Urinary bladder (tissue), 4 donors: ENCODE data around the gene CD151. TPM values are rescaled to one million over a fixed set of nuclear protein-coding genes. Genes with fewer than 3 reads are reported as not detected.

Source experiments
- DNase-seq: peaks from one replicate; pipeline ENCODE4 v3.0.0-alpha.2; 2015; ENCODE audit errors: extremely low spot score
- H3K27ac ChIP-seq: one replicate; pipeline ENCODE4 v1.5.1; 2013; ENCODE audit warnings: low read depth, mild to moderate bottlenecking, moderate library complexity
- H3K36me3 ChIP-seq: one replicate; pipeline ENCODE4 v1.6.1; 2013; ENCODE audit warnings: mild to moderate bottlenecking, moderate library complexity; ENCODE audit not compliant: insufficient read depth
- H3K4me1 ChIP-seq: one replicate; pipeline ENCODE4 v1.6.1; 2013; ENCODE audit warnings: mild to moderate bottlenecking, moderate library complexity; ENCODE audit not compliant: insufficient read depth
- H3K4me3 ChIP-seq: one replicate; pipeline ENCODE4 v1.5.1; 2013; ENCODE audit warnings: low read depth, low read length
- WGBS: extraction: QIAGEN DNeasy Blood & Tissue Kit; methylation state at CpG from one replicate; pipeline ENCODE4 v1.1.7; 2013; 5-methylcytosine and 5-hydroxymethylcytosine counted together
- polyA plus RNA-seq: library from polyadenylated mRNA; stranded (reverse); fragments of 200-250 nt; gene quantifications from one replicate; pipeline ENCODE4 v1.2.3, GENCODE V29; 2013
- total RNA-seq: library from RNA; depleted of rRNA; stranded (reverse); fragments of >200 nt; gene quantifications from one replicate; pipeline ENCODE4 v1.2.3, GENCODE V29; 2014
- donor health status: healthy with polysubstance abuse.
- donor health status: healthy.

The CD151 gene
- total and polyA plus RNA-seq, 2 donors, result 115 to 692 TPM

GRCh38 chr11:833114-833791, 501 bp downstream of the CD151 start:
- peaks cover 2% of the 10 kb centered on the region for H3K4me1 ChIP-seq
- 1% methylated on average over 55 of the region's 55 CpGs for WGBS
- H3K4me3 ChIP-seq, result peak overlapping the region; percentile 67
- no peak for DNase-seq
- H3K36me3 ChIP-seq, result no peaks in the 10 kb centered on the region
- peak overlapping the region; percentile 60 for H3K27ac ChIP-seq

DNA sequence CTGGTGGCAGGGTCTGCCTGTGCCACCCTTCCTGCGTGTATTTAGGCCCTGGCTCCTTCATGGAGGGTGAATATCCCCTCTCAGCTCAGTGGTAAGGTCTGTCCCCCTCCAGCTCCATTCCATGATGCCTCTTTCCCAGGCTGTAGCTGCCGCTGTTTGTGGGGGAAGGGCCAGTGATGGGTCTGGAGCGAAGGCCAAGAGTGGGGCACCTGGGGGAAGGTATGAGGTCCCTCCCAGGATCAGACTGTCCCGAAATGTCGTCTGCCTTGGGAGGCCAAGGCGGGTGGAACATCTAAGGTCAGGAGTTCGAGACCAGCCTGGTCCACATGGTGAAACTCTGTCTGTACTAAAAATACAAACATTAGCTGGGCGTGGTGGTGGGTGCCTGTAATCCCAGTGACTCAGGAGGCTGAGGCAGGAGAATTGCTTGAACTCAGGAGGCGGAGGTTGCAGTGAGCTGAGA, 1.1 kb downstream of the CD151 start:
- Histone ChIP-seq H3K27ac (peak overlapping the region; percentile 60), H3K4me3 (peak overlapping the region; percentile 67), H3K4me1 (peaks cover 2% of the 10 kb centered on the region), H3K36me3 (no peaks in the 10 kb centered on the region)
- WGBS, result 51% methylated on average over 9 of the region's 9 CpGs
- DNase-seq, result no peak

- Histone ChIP-seq H3K27ac (peak overlapping the region; percentile 46), H3K4me1 (peaks cover under 1% of the 10 kb centered on the region), H3K4me3 (no peak overlapping the region), H3K36me3 (no peaks in the 10 kb centered on the region)
- WGBS, result 42% methylated on average over 31 of the region's 31 CpGs
- DNase-seq, result no peak
Observed at GRCh38 chr11:834371-835316, 1.9 kb downstream of the CD151 start.

- no peak overlapping the region for H3K4me3 ChIP-seq
- WGBS, result 93% methylated on average over 14 of the region's 14 CpGs
- H3K27ac ChIP-seq, result no peak overlapping the region
- no peaks in the 10 kb centered on the region for H3K36me3 ChIP-seq
- no peak for DNase-seq
- no peaks in the 10 kb centered on the region for H3K4me1 ChIP-seq
Observed at GRCh38 chr11:836274-836673, 3.5 kb downstream of the CD151 start.

DNA sequence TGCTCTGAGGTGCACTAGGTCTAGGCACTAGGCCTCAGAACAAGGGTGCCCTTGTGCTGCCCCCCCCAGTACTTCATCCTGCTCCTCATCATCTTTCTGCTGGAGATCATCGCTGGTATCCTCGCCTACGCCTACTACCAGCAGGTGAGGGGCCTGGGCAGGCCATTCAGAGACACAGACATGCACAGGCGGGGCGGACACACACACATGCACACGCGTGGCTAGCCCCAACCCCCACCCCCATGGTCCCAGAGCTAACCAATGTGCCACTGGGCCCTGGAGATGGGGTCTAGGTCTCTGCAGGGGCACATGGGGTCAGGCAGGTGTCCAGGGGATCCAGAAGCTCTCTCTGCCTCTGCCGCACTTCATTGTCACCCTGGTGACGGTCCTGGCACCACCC, 3.9 kb downstream of the CD151 start:
- Histone ChIP-seq H3K36me3 (no peaks in the 10 kb centered on the region), H3K4me3 (no peak overlapping the region), H3K4me1 (no peaks in the 10 kb centered on the region), H3K27ac (no peak overlapping the region)
- WGBS, result 88% methylated on average over 9 of the region's 9 CpGs
- no peak for DNase-seq

GRCh38 chr11:837189-837989, 4.6 kb downstream of the CD151 start:
- Histone ChIP-seq H3K4me1 (no peaks in the 10 kb centered on the region), H3K27ac (no peak overlapping the region)

GRCh38 chr11:837990-838307, 5.2 kb downstream of the CD151 start:
- Histone ChIP-seq H3K4me1 (no peaks in the 10 kb centered on the region), H3K27ac (no peak overlapping the region), H3K36me3 (no peaks in the 10 kb centered on the region), H3K4me3 (no peak overlapping the region)
- no peak for DNase-seq
- WGBS, result 71% methylated on average over 8 of the region's 8 CpGs

More at GRCh38 chr11:837189-837989, 4.6 kb downstream of the CD151 start:
- Histone ChIP-seq H3K4me3 (no peak overlapping the region), H3K36me3 (no peaks in the 10 kb centered on the region)
- WGBS, result 84% methylated on average over 22 of the region's 22 CpGs
- DNase-seq, result no peak

GRCh38 chr11:838441-839279, 5.9 kb downstream of the CD151 start:
- WGBS, result 41% methylated on average over 17 of the region's 17 CpGs
- no peak for DNase-seq
- Histone ChIP-seq H3K27ac (no peak overlapping the region), H3K4me1 (no peaks in the 10 kb centered on the region), H3K4me3 (no peak overlapping the region), H3K36me3 (no peaks in the 10 kb centered on the region)

GRCh38 chr11:839280-839623, 6.5 kb downstream of the CD151 start:
- no peak for DNase-seq
- Histone ChIP-seq H3K27ac (no peak overlapping the region), H3K4me1 (no peaks in the 10 kb centered on the region), H3K36me3 (no peaks in the 10 kb centered on the region), H3K4me3 (no peak overlapping the region)
- WGBS, result 88% methylated on average over 5 of the region's 5 CpGs

DNA sequence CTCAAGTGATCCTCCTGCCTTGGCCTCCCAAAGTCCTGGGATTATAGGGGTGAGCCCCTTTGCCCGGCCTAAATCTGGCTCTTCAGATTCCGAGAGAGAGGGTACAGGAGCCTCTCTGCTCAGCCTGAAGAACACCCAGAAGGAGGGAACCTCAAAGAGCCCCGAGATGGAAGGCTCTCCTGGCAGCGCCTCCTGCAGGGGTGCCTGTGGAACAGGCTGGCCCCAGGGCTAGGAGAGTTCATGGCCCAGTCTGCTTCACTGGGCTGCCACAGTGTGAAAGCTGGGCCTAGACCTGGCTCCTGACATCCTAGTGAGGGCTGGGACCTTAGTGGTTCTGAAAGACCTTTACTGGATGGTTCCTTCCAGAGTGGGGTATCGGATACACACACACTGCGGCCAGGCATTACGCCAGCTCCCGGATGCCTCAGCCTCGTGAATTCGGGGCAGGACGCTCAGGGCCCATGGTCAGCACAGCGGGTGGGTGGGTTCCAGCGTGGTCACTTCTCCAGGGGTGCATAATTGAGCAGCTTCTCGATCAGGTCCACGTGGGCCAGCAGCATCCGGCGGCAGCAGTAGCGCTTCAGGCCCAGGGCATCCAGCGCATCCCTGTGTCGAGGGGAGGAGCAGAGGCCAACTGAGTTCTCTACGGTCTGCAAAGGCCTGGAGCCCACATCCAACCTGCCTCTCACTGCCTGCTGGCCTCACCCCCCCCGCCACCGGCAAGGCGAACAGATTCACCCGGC, 7.3 kb downstream of the CD151 start:
- Histone ChIP-seq H3K36me3 (no peaks in the 10 kb centered on the region), H3K4me3 (no peak overlapping the region), H3K4me1 (no peaks in the 10 kb centered on the region), H3K27ac (no peak overlapping the region)
- DNase-seq, result no peak
- 73% methylated on average over 25 of the region's 25 CpGs for WGBS

- H3K4me1 ChIP-seq, result no peaks in the 10 kb centered on the region
- DNase-seq, result no peak
- peak overlapping the region; percentile 89 for H3K4me3 ChIP-seq
- no peaks in the 10 kb centered on the region for H3K36me3 ChIP-seq
- under 1% methylated on average over 27 of the region's 27 CpGs for WGBS
- peak overlapping the region; percentile 89 for H3K27ac ChIP-seq
Observed at GRCh38 chr11:841981-842369, 9.2 kb downstream of the CD151 start.

- H3K27ac ChIP-seq, result peak within 1 kb of the TSS; percentile 89
- no peaks in the 10 kb centered on the region for H3K4me1 ChIP-seq
- WGBS, result under 1% methylated on average over 87 of the region's 87 CpGs
- no peaks in the 10 kb centered on the region for H3K36me3 ChIP-seq
- DNase-seq, result peak; percentile 70
- H3K4me3 ChIP-seq, result peak within 1 kb of the TSS; percentile 89
Observed at GRCh38 chr11:842370-843002, 9.7 kb downstream of the CD151 start, which contains the start of the genes POLR2L and TSPAN4. TSS of gene POLR2L (minus strand) at chr11:842529. CDS start at chr11:842508, 21 bp downstream. TSS of gene TSPAN4 (plus strand) at chr11:842852. CDS start at chr11:850305, 7,453 bp downstream.
